Tibial nerve (tissue), 4 donors: ENCODE results near the gene DHRS12.

ENCODE experiments used
- EP300 ChIP-seq, 2 donors: sonication (generic); formaldehyde crosslinking; IDR thresholded peaks; one replicate each; pipeline ENCODE4 v1.6.1; 2017; ENCODE audit warnings: antibody characterized with exemption in 2 of 2, mild to moderate bottlenecking in 1 of 2
- POLR2A ChIP-seq, 2 donors: fragments of 450-650 bp; IDR thresholded peaks; one replicate each; pipeline ENCODE4 v1.6.1; 2017; ENCODE audit warnings: antibody characterized with exemption in 2 of 2, mild to moderate bottlenecking in 2 of 2, moderate library complexity in 2 of 2
- TF ChIP-seq, protein P1 (sequence below), 5 experiments: fragments of 200-600 bp in 3 of 5; fragments of 450-650 bp in 2 of 5; sonication (generic) in 3 of 5; IDR thresholded peaks; one replicate each; pipeline ENCODE4 v1.5.1; 2016 to 2019; ENCODE audit warnings: antibody characterized with exemption in 5 of 5, mild to moderate bottlenecking in 3 of 5, moderate library complexity in 2 of 5

DNA sequence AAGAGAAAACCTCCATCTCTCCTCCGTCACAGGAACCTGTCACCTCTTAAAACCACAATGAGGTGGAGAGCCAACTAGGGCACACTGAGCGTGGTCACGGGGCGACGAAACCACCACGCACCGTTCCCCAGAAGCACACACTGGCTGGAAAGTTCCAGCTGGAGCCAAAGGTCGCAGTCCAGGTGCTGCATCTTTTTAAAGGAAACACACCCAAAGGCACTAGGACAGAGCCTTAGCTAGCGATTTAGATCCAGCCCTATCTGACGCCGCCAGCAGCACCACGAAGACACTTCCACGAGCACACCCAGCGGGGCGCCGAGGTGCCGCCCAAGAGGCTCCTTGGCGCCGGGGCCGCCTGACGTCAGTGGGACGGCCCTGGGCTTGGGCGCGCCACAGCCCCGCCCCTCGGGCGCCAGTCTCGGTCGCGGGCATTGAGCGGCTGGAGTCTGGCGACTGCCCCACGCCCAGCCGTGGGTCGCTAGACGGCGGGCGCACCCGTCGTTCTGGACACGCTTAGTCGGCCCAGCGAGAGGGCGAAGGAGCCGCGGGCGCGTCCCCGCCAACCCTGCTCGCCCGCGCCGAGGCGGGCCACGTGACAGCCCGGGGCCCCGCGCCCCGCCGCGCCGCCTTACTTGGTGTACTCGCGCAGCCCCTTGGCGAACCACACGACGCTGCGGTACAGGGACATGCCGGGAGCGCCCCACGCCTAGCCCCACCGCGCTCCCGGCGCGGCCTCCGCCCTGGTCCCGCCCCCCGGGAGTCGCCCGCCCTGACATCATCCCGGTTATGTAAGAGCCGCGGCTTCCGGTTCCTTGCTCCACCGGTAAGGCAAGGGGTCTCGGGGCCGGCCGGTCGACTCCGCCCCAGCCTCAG, at the start of gene DHRS12:
- TF ChIP-seq, protein P1, sequence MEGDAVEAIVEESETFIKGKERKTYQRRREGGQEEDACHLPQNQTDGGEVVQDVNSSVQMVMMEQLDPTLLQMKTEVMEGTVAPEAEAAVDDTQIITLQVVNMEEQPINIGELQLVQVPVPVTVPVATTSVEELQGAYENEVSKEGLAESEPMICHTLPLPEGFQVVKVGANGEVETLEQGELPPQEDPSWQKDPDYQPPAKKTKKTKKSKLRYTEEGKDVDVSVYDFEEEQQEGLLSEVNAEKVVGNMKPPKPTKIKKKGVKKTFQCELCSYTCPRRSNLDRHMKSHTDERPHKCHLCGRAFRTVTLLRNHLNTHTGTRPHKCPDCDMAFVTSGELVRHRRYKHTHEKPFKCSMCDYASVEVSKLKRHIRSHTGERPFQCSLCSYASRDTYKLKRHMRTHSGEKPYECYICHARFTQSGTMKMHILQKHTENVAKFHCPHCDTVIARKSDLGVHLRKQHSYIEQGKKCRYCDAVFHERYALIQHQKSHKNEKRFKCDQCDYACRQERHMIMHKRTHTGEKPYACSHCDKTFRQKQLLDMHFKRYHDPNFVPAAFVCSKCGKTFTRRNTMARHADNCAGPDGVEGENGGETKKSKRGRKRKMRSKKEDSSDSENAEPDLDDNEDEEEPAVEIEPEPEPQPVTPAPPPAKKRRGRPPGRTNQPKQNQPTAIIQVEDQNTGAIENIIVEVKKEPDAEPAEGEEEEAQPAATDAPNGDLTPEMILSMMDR (IDR thresholded peaks at IDR 0.05), result peak in 2 of 5 experiments; percentile 27 to 50
- TF ChIP-seq EP300 (IDR thresholded peaks at IDR 0.05) (peak in 1 of 2 donors; percentile 94), POLR2A (IDR thresholded peaks at IDR 0.05) (peak; percentile 68 to 96)
